ENCODE results near the gene HBE1.
"Not testable (repeated sequence)": the region's sequence is repeated elsewhere in the genome, so short reads cannot be mapped to it uniquely, and the experiment has no call there.

Gene HBE1

GRCh38 chr11:5284637-5285036 is 14.9 kb upstream of the HBE1 start:
- no peak for DNase-seq

DNA sequence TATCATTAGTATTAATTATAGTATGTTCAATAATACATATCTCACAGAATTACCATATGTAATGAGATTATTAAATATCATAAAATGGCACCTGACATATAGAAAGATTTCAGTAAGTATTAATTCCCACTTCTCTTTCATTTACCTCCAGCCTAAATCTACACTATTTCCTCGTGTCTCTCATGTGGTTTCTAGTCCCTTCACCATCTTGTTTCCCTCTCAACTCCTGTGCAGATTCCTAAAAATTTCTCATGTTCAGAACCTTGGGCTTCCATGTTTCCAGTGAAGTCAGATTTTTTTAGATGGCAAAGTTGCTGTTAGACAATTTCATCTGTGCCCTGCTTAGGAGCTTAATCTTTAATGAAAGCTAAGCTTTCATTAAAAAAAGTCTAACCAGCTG is 14.1 kb upstream of the HBE1 start:
- DNase-seq, result no peak

- DNase-seq, result no peak
These were observed 13.3 kb upstream of the HBE1 start for GRCh38 chr11:5283086-5283485.

GRCh38 chr11:5282628-5283027 is 12.9 kb upstream of the HBE1 start:
- no peak for DNase-seq

DNA sequence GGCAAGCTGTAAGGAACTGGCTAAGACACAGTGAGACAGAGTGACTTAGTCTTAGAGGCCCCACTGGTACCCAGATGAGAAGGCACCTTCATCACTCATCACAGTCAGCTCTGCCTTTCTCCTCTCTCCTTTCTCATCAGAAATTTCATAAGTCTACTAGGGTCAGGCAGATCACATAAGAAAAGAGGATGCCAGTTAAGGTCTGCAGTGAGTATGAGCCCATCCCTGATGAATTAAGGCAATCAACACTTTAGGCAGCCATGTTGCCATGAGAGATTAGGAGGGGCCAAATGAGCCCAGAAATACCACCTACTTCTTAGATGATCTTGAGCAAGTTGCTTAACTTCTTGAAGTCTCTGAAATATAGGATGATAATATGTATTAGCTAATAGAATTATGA is 11.9 kb upstream of the HBE1 start:
- no peak for DNase-seq

DNA sequence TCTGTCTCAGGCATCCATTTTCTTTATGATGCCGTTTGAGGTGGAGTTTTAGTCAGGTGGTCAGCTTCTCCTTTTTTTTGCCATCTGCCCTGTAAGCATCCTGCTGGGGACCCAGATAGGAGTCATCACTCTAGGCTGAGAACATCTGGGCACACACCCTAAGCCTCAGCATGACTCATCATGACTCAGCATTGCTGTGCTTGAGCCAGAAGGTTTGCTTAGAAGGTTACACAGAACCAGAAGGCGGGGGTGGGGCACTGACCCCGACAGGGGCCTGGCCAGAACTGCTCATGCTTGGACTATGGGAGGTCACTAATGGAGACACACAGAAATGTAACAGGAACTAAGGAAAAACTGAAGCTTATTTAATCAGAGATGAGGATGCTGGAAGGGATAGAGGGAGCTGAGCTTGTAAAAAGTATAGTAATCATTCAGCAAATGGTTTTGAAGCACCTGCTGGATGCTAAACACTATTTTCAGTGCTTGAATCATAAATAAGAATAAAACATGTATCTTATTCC is 10.9 kb upstream of the HBE1 start:
- DNase-seq, result no peak

DNA sequence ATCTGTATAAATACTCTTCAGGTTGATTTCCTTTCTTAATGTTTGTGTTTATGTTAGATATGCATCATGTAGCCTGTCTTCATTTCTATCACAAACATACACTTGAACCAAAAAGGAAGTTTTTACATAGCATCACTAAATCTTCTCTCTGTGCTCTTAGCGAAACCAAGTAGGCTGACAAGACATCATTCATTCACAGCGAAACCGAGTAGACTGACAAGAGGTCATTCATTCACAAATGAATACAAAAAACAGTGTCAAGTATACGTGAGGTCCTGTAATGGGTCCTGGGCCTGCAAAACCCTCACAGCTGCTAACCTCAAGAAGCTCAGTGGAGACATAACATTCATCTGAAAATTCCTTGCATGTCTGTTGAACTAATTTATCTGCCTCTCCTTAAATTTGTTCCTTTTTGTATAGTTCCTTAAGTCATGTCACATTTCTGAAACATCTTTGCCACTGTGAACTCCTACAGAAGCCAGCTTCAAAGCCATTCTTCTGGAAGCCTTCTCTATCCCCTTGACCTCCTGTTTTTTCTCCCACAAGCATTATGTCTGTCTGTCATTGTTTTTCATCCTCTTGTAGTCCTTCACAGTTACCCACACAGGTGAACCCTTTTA is 9.8 kb upstream of the HBE1 start:
- no peak for DNase-seq

GRCh38 chr11:5277807-5278382 is 8.2 kb upstream of the HBE1 start:
- DNase-seq, result no peak

DNA sequence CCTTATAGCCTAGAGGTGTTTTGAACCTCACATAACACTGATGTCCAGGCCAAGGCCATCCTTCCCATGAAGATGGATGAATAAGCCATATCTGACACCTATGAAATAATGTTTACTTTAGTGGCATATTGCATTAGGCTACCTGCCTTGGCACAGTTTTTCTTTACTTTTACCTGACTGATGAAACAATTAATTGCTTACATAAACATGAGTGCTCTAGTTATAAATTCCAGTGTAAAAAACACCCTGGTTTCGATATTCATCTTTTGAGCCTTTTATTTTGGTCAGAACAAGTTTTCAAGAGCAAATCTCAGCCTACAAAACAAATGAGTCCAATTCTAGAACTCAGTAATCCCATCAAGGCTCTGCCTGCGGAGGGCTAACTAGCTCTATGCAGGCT is 7.0 kb upstream of the HBE1 start:
- no peak for DNase-seq

DNA sequence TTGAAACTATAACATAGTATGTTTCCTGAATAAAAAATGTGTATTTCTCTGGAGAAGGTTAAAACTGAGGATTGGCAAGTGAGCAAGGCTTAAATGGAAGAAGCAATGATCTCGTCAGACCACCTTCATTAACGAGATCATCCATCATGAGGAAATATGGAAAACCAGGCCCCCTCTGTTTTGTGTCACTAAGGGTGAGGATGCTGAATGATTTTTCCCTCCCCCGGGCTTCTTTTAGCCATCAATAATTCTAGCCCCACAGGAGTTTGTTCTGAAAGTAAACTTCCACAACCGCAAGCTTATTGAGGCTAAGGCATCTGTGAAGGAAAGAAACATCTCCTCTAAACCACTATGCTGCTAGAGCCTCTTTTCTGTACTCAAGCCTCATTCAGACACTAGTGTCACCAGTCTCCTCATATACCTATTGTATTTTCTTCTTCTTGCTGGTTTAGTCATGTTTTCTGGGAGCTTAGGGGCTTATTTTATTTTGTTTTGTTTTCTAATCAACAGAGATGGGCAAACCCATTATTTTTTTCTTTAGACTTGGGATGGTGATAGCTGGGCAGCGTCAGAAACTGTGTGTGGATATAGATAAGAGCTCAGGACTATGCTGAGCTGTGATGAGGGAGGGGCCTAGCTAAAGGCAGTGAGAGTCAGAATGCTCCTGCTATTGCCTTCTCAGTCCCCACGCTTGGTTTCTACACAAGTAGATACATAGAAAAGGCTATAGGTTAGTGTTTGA is 5.8 kb upstream of the HBE1 start:
- no peak for DNase-seq

- DNase-seq, result no peak
These were observed 4.7 kb upstream of the HBE1 start for GRCh38 chr11:5274395-5274794.

- DNase-seq, result no peak
These were observed 2.8 kb upstream of the HBE1 start for GRCh38 chr11:5272395-5273017.

DNA sequence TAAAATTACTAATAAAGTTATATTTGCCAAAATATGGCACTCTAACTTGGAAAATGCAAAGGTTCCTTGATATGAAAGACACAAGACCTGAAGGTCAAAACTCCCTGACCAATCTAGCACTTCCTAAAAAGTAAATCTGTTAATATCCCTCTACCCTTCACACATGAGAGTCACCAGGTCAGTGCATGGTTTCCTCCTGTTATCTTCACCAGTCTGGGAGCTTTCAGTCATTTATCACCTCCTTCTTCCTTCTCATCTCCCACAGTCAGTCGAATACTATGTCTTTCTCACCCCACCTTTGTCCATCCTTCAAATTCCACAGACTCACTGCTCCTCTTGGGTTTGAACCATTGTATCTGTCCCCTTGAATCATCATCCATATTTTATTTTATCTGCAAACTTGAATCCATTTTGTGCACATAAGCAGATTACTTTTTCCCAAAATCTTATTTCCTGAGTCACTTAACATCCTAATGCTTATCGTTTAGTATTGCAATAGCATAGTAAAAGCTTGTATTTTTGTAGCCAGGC is 2.6 kb downstream of the HBE1 start:
- DNase-seq, result no peak

- DNase-seq, result no peak
These were observed 3.1 kb downstream of the HBE1 start for GRCh38 chr11:5266609-5267008.

DNA sequence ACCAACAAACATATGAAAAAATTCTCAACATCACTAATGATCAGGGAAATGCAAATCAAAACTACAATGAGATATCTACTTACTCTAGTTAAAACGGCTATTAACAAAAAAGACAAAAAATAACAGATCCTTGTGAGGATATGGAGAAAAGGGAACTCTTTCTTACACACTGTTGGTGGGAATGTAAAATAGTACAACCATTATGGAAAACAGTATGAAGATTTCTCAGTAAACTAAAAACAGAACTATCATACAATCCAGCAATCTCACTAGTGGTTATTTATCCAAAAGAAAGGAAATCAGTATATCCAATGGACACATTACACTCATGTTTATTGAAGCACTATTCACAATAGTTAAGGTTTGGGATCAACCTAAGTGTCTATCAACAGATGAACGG is 3.9 kb downstream of the HBE1 start:
- no peak for DNase-seq

- no peak for DNase-seq
These were observed 11.0 kb downstream of the HBE1 start for GRCh38 chr11:5258543-5259262.

DNA sequence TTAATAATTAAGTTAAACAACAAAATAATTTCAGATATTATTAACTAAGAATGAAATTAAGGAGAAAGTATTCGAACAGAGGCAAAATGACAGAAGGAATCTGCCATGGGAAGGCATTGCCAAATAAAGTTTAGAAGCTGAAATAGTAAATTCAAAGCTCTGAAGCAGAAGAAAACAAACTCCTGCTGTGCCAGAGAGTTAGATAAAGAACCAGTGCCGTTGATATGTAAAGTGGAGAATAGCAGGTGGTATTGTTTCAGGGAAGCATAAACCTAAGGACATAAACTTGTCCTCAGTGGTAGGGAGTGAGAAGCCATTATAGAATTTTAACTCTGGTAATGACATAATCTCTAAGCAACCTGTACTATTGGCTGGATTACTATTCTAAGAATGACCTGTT is 12.4 kb downstream of the HBE1 start:
- no peak for DNase-seq

- not testable (repeated sequence) for DNase-seq
These were observed 14.9 kb downstream of the HBE1 start, which contains the start of gene HBG2 for GRCh38 chr11:5254646-5255413. Gene HBG2 (minus strand): TSS chr11:5254781. CDS start chr11:5254728, 53 bp downstream.

- not testable (repeated sequence) for DNase-seq
These were observed 15.7 kb downstream of the HBE1 start for GRCh38 chr11:5254023-5254422.

GRCh38 chr11:5253440-5253839 is 16.3 kb downstream of the HBE1 start:
- not testable (repeated sequence) for DNase-seq

DNA sequence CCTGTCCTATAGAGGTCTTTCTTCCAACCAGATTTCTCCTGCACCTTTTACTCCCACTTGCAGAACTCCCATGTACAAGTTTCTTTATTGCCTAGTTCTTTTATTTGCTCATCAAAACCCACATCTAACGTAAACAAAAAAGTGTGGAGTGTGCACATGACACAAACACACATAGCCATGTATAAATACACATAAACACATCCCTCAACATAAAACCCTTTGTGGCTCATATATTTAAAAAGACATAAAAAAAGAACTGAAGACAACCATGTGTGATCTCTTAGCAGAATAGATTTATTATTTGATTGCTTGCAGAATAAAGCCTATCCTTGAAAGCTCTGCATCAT is 16.9 kb downstream of the HBE1 start:
- no peak for DNase-seq

Data from GOT3 (cell line).